Measurements from ENCODE around the gene HTR3C.

HTR3C gene

DNA sequence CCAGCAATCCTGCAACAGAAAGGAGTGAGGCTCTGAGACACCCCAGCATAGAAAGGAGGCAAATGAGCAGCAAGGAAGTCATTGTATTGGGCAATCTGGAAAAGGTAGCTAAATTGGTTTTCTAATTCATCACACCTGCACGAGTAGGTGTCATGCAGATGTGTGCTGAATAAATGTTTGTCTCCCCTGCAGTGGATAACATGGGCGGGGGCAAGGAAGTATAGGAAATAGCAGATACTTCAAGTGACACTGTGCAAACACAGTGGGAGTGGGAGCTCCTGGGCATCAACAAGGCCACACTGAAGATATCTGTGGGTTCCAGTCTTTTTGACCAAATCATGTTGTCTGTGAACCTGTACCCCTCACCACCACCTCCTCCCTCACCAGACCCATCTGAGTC lies 29.6 kb downstream of the HTR3C start:
- no peak for DNase-seq (ENCODE audit: low read depth in 3 of 3, low spot score in 1 of 3)

DNA sequence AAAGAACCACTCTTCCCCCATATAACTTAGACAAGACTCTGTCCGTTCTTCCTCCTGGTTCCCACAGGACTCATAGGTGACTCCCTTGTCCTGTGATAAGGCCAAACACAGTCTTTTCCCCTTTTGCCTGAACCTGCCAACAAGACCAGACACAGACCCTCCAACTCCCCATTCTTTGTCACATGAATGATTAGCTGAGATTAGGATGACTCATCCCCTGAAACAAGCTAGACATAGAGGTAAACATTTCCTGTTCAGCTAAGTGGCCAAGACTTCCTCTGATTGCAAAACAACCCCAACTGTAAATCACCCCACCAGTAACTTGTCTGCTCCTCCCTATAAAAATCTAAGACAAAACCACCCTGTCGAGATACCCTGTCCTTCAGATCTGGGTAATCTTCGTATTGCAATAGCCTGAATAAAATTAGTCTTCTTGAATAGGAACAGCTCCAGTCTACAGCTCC lies 32.6 kb downstream of the HTR3C start:
- DNase-seq (ENCODE audit: low read depth in 3 of 3, low spot score in 1 of 3) = no peak

DNA sequence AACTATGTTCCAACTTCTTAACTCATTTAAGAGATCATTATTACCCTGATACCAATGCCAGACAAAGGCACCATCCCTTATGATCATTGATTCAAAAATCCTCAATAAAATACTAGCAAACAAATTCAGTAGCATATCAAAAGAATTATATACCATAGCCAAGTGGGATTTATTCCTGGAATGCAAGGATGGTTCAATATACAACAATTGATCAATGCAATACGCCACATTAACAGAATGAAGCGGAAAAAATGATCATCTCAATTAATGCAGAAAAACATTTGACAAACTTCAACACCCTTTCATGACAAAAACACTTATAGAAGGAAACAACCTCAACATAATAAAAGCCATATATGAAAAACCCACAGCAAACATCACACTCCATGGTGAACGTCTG lies 39.4 kb downstream of the HTR3C start:
- DNase-seq (ENCODE audit: low read depth in 3 of 3, low spot score in 1 of 3) = no peak

DNA sequence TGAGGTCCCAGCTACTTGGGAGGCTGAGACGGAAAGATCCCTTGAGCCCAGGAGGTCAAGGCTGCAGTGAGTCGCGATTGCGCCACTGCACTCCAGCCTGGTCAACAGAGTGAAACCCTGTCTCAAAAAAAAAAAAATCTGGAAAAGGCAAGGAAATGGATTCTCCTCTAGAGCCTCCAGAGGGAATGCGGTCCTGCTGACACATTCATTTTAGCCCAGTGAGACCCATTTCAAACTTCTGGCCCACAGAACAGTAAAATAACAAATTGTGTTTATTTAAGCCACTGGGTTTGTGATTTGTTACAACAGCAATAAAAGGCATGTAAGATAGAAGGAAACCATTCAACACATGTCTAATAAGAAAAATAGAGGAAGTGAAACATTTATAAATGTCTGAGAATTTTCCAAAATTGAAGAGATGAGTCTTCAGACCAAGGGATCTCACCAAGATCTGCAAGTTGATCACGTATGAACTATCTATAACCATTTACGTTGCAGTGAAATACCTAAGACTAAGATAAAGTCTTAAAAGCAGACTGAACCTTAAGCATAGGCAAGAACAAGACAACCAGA lies 44.0 kb downstream of the HTR3C start, which contains the start of gene HTR3E:
HTR3E (plus strand) TSS at position 254 of the 573 bp plus-strand sequence. CDS start 466 bp downstream, outside the sequence.
- DNase-seq (ENCODE audit: low read depth in 3 of 3, low spot score in 1 of 3) = no peak

DNA sequence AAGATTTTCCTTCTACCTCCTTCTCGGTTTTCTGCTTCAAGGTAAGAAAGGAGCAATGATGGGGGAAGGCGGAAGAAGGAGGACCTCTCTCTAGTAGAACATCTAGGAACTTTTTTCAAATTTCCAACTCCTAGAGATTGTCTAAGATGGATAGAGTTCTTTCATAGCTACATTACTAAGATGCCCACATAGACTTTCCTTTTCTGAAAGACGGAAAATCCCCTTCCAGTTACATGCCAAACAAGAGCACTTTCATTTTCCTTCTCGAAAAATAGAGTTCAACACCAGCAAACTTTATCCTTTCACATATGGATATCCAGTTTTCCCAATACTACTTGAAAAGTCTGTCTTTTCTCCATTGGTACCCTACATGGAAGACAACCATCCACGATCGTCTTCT lies 44.7 kb downstream of the HTR3C start:
- DNase-seq (ENCODE audit: low read depth in 3 of 3, low spot score in 1 of 3) = no peak

DNA sequence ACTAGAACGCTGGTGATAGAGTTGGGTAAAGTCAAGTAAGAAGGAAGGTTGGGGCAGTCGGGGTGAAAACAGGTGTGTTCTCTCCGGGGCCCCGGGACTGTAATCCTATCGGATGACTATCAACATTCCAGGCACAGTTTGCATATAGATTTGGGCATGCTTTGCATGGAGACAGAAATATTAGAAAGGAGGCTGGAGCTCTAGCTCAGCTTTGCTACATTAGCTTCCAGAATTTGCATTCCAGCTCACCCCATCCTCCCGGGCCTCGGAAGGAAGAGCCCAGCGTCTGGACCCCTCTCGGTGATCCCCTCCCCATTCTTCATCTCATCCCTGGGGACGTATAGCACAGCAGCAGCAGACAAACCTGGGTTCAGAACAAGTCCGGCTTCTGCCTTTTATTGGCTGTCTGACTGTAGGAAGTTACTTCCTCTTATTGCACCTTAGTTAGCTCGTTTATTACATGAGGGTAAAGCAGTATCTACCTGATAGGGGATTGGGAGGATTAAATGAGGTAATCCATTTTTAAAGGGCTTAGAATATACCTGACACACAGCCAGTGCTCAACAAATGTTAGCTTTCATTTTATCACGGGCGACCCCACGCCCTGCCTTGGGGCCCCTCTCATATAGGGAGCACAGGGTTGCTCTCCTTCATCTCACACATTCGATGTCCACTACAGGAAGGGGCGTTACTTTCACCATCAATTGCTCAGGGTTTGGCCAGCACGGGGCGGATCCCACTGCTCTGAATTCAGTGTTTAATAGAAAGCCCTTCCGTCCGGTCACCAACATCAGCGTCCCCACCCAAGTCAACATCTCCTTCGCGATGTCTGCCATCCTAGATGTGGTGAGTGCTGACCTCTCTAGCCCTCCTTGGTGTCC lies 47.2 kb downstream of the HTR3C start:
- DNase-seq (ENCODE audit: low read depth in 3 of 3, low spot score in 1 of 3) = no peak
